HCT116 (cell line): Measurements from ENCODE around the gene SPATA31E1. TPM values are rescaled to one million over a fixed set of nuclear protein-coding genes. Genes with fewer than 3 reads are reported as not detected.

Experiments used
- ATAC-seq: fragments of 200-7000 bp; cut with Tn5 transposase; 2 replicates; pipeline ENCODE4 v1.9.1; 2020; ENCODE audit warnings: mild to moderate bottlenecking, moderate library complexity
- BruUV-seq: library from RNA; stranded (reverse); fragments of 400-500 nt; replicated peaks from 2 replicates; lab custom pipeline; 2021; lab: Mats Ljungman, UMichigan
- CTCF ChIA-PET: fragments of 300-600 bp; sonication (Branson Sonifier 250); formaldehyde crosslinking; loops from one replicate; lab custom pipeline; 2021; ENCODE audit warnings: antibody characterized with exemption; lab: Charles Lee
- POLR2A ChIA-PET: fragments of 300-600, 350-600 bp; sonication (Branson Sonifier 250); formaldehyde crosslinking; loops from one replicate; lab custom pipeline; 2021; ENCODE audit warnings: antibody characterized with exemption; lab: Charles Lee
- RAD21 ChIA-PET, 2 experiments: fragments of 300-600 bp; sonication (Branson Sonifier 250); formaldehyde crosslinking; loops; one replicate each; lab custom pipeline; 2023; ENCODE audit warnings: low total read pairs in 2 of 2; ENCODE audit not compliant: uncharacterized antibody in 2 of 2, unreplicated experiment in 2 of 2, low non-redundant PET in 1 of 2; lab: Charles Lee
- DNase-seq: peaks from one replicate; pipeline ENCODE4 v3.0.0-alpha.2; 2010; ENCODE audit warnings: low read depth, low spot score
- H2AFZ ChIP-seq: fragments of 200-600 bp; shearing (Covaris generic), sonication (generic); 2 replicates; pipeline ENCODE4 v1.6.1; 2017; ENCODE audit warnings: low read depth, mixed run types, mixed read lengths, antibody characterized with exemption, low read length; ENCODE audit not compliant: poor library complexity, severe bottlenecking
- H3K27ac ChIP-seq: 2 replicates; pipeline ENCODE4 v1.5.1; 2012; ENCODE audit warnings: low read depth, low read length
- H3K27me3 ChIP-seq: fragments of 200-600 bp; sonication (generic); 2 replicates; pipeline ENCODE4 v1.6.1; 2016; ENCODE audit warnings: mixed run types, low read length, mixed read lengths; ENCODE audit not compliant: insufficient read depth
- H3K36me3 ChIP-seq, 2 experiments: fragments of 200-500 bp in 1 of 2; fragments of 200-600 bp in 1 of 2; sonication (Bioruptor generic) in 1 of 2; sonication (generic) in 1 of 2; 2 replicates each; pipeline versions ENCODE4 v1.5.1 to v1.6.1; 2014 to 2016; ENCODE audit warnings: low read length in 2 of 2, inconsistent platforms in 1 of 2, mixed read lengths in 1 of 2, mixed run types in 1 of 2; ENCODE audit not compliant: insufficient read depth in 2 of 2, control insufficient read depth in 1 of 2
- H3K4me1 ChIP-seq, 2 experiments: fragments of 200-600 bp in 1 of 2; sonication (generic) in 1 of 2; 2 replicates each; pipeline versions ENCODE4 v1.5.1 to v1.6.1; 2012 to 2017; ENCODE audit warnings: low read length in 2 of 2, inconsistent platforms in 1 of 2, mild to moderate bottlenecking in 1 of 2, mixed read lengths in 1 of 2, mixed run types in 1 of 2, moderate library complexity in 1 of 2; ENCODE audit not compliant: insufficient read depth in 2 of 2, control insufficient read depth in 1 of 2
- H3K4me2 ChIP-seq: fragments of 200-600 bp; sonication (generic); 2 replicates; pipeline ENCODE4 v1.6.1; 2017; ENCODE audit warnings: mixed run types, low read length, mixed read lengths
- H3K4me3 ChIP-seq, 2 experiments: fragments of 200-600 bp in 1 of 2; sonication (generic) in 1 of 2; replicated peaks in 1 of 2; 2 replicates each; pipeline ENCODE4 v1.5.1; 2011 to 2016; ENCODE audit warnings: low read length in 2 of 2, control low read depth in 1 of 2, low read depth in 1 of 2, mild to moderate bottlenecking in 1 of 2, mixed read lengths in 1 of 2, mixed run types in 1 of 2
- H3K79me2 ChIP-seq: fragments of 200-600 bp; sonication (generic); 2 replicates; pipeline ENCODE4 v1.6.1; 2017; ENCODE audit warnings: mild to moderate bottlenecking, mixed run types, low read length, moderate library complexity, mixed read lengths; ENCODE audit not compliant: insufficient read depth
- H3K9ac ChIP-seq: fragments of 200-600 bp; sonication (generic); 2 replicates; pipeline ENCODE4 v1.6.1; 2016; ENCODE audit warnings: low read length, mixed read lengths
- H3K9me2 ChIP-seq: fragments of 200-600 bp; sonication (generic), shearing (Covaris generic); 2 replicates; pipeline ENCODE4 v1.6.1; 2017; ENCODE audit warnings: mixed run types, mild to moderate bottlenecking, moderate library complexity; ENCODE audit not compliant: insufficient read depth
- H3K9me3 ChIP-seq, 2 experiments: fragments of 200-500 bp in 1 of 2; fragments of 200-600 bp in 1 of 2; sonication (Bioruptor generic) in 1 of 2; sonication (generic) in 1 of 2; 2 replicates each; pipeline ENCODE4 v1.6.1; 2014 to 2017; ENCODE audit warnings: low read length in 2 of 2, mixed read lengths in 2 of 2, inconsistent platforms in 1 of 2, low read depth in 1 of 2, mild to moderate bottlenecking in 1 of 2, mixed run types in 1 of 2, moderate library complexity in 1 of 2; ENCODE audit not compliant: control insufficient read depth in 1 of 2, insufficient read depth in 1 of 2
- H4K20me1 ChIP-seq: fragments of 200-600 bp; sonication (generic), shearing (Covaris generic); 2 replicates; pipeline ENCODE4 v1.6.1; 2017; ENCODE audit warnings: mixed run types, mild to moderate bottlenecking, moderate library complexity; ENCODE audit not compliant: insufficient read depth
- CBX3 ChIP-seq: IDR thresholded peaks from 2 replicates; pipeline ENCODE4 v1.6.1; 2012; ENCODE audit warnings: low read depth
- RAD21 ChIP-seq: IDR thresholded peaks from 2 replicates; pipeline ENCODE4 v1.6.1; 2012; ENCODE audit warnings: low read depth, mild to moderate bottlenecking
- REST ChIP-seq: IDR thresholded peaks from 2 replicates; pipeline ENCODE4 v1.6.1; 2012; ENCODE audit warnings: low read depth
- SIN3A ChIP-seq: IDR thresholded peaks from 2 replicates; pipeline ENCODE4 v1.6.1; 2012; ENCODE audit warnings: low read depth
- ZBTB33 ChIP-seq: IDR thresholded peaks from 2 replicates; pipeline ENCODE4 v1.6.1; 2011; ENCODE audit warnings: mild to moderate bottlenecking, low read length, moderate library complexity; ENCODE audit not compliant: insufficient replicate concordance; ENCODE audit errors: extremely low read depth
- ZNF274 ChIP-seq: fragments of 200-500 bp; sonication (Bioruptor generic); IDR thresholded peaks from 2 replicates; pipeline ENCODE4 v1.6.1; 2014; ENCODE audit warnings: mild to moderate bottlenecking, low read depth, low read length, inconsistent platforms
- intact Hi-C: fragments of 100-400 bp; cut with micrococcal nuclease; formaldehyde crosslinking; loops from 2 replicates; pipeline ENCODE4 v1.10.0; 2022
- total RNA-seq: library from RNA; stranded (reverse); gene quantifications from one replicate; pipeline ENCODE4 v1.2.1, GENCODE V29; 2021; ENCODE audit not compliant: unreplicated experiment
- TF ChIP-seq, protein P1 (sequence below), 3 experiments: fragments of 200-600 bp in 1 of 3; sonication (generic) in 1 of 3; IDR thresholded peaks in 2 of 3; conservative IDR thresholded peaks in 1 of 3; 2 replicates each; pipeline ENCODE4 v1.5.1; 2012 to 2017; ENCODE audit warnings: low read depth in 2 of 3, low read length in 2 of 3, antibody characterized with exemption in 1 of 3, borderline replicate concordance in 1 of 3, control low read depth in 1 of 3, mild to moderate bottlenecking in 1 of 3, mixed read lengths in 1 of 3, mixed run types in 1 of 3, moderate library complexity in 1 of 3; ENCODE audit not compliant: insufficient read depth in 1 of 3

The SPATA31E1 gene
- total RNA-seq, 1 experiment from 2014 or later = not detected

DNA sequence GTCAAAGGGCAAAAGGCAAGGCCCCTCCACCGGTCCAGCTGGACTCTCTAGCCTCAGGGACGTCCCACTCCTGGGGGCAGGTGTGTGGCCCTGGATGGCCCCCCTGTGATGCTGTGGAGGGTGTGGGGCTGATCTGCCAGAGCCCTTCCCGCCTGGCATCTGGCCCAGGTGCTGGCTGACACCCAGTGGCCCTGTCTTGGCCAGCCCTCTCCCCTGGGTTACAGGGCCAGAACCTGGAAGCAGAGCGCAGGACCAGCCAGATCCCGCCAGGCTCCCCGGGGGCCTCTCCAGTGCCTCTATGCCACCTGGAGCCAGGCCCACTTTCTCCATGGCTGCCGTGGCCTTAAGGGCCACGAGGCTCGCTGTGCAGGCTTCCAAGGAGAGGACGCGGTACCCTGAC is 22.9 kb upstream of the SPATA31E1 start (continued):
- TF ChIP-seq, protein P1, sequence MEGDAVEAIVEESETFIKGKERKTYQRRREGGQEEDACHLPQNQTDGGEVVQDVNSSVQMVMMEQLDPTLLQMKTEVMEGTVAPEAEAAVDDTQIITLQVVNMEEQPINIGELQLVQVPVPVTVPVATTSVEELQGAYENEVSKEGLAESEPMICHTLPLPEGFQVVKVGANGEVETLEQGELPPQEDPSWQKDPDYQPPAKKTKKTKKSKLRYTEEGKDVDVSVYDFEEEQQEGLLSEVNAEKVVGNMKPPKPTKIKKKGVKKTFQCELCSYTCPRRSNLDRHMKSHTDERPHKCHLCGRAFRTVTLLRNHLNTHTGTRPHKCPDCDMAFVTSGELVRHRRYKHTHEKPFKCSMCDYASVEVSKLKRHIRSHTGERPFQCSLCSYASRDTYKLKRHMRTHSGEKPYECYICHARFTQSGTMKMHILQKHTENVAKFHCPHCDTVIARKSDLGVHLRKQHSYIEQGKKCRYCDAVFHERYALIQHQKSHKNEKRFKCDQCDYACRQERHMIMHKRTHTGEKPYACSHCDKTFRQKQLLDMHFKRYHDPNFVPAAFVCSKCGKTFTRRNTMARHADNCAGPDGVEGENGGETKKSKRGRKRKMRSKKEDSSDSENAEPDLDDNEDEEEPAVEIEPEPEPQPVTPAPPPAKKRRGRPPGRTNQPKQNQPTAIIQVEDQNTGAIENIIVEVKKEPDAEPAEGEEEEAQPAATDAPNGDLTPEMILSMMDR (IDR thresholded peaks at IDR 0.05 in 2 of 3, conservative IDR thresholded peaks at IDR 0.05 in 1 of 3; ENCODE audit: borderline replicate concordance in 1 of 3, insufficient read depth in 1 of 3, low read depth in 2 of 3, low read length in 2 of 3) = no peak
- no peak for TF ChIP-seq SIN3A
- no peak for TF ChIP-seq ZBTB33
- no peak for TF ChIP-seq REST

- H3K4me1 ChIP-seq = peaks cover 3 to 19% of the 10 kb centered on the region in 2 experiments; a peak in 3 of 4 replicates
- intact Hi-C loops = no loop called here
- H3K27ac ChIP-seq = no peak overlapping the region
- H3K4me2 ChIP-seq = no peak overlapping the region
- H3K4me3 ChIP-seq = no peak overlapping the region
- ATAC-seq (no peak), DNase-seq (no peak)
- no peak overlapping the region for H3K9ac ChIP-seq
- H3K9me2 ChIP-seq = no peaks in the 10 kb centered on the region
- no peak overlapping the region for H2AFZ ChIP-seq
- RAD21 ChIA-PET = no interaction called here
- H3K27me3 ChIP-seq = no peaks in the 10 kb centered on the region
- POLR2A ChIA-PET = no interaction called here
- no peak for TF ChIP-seq SIN3A
- TF ChIP-seq REST = no peak
- TF ChIP-seq CBX3 = peak; percentile 72; the same call in 1 of the 2 replicates
- TF ChIP-seq ZNF274 = no peak
- no peak for TF ChIP-seq RAD21
- H4K20me1 ChIP-seq = no peaks in the 10 kb centered on the region
- CTCF ChIA-PET = no interaction called here
- no peaks in the 10 kb centered on the region for H3K79me2 ChIP-seq
- no TSS peak for BruUV-seq
- H3K36me3 ChIP-seq = no peaks in the 10 kb centered on the region
- H3K9me3 ChIP-seq = no peaks in the 10 kb centered on the region
Measured at GRCh38 chr9:87861332-87861731, 21.3 kb upstream of the SPATA31E1 start.
